Testis (tissue), 3 donors: ENCODE measurements around the gene SLC6A9. TPM values are rescaled to one million over a fixed set of nuclear protein-coding genes. Genes with fewer than 3 reads are reported as not detected.

ENCODE experiments used
- DNase-seq: peaks from one replicate; pipeline ENCODE4 v3.0.0-alpha.2; 2019
- H3K27ac ChIP-seq, 2 donors: fragments of 200-600 bp; sonication (generic); one replicate each; pipeline ENCODE4 v1.5.1; 2019
- H3K27me3 ChIP-seq: fragments of 200-600 bp; sonication (generic); one replicate; pipeline ENCODE4 v1.5.1; 2019
- H3K36me3 ChIP-seq: fragments of 200-600 bp; sonication (generic); one replicate; pipeline ENCODE4 v1.5.1; 2017; ENCODE audit warnings: low read depth; ENCODE audit errors: missing control alignments
- H3K4me1 ChIP-seq: fragments of 200-600 bp; sonication (generic); one replicate; pipeline ENCODE4 v1.5.1; 2019
- H3K4me3 ChIP-seq, 2 donors: fragments of 200-600 bp; sonication (generic); one replicate each; pipeline ENCODE4 v1.5.1; 2017 to 2019
- H3K9me3 ChIP-seq: fragments of 200-600 bp; sonication (generic); one replicate; pipeline ENCODE4 v1.5.1; 2017
- POLR2A ChIP-seq: fragments of 450-650 bp; IDR thresholded peaks from one replicate; pipeline ENCODE4 v1.6.1; 2017; ENCODE audit warnings: antibody characterized with exemption, mild to moderate bottlenecking, moderate library complexity
- WGBS, 2 donors: methylation state at CpG; one replicate each; pipeline ENCODE4 v1.1.5; 2018; 5-methylcytosine and 5-hydroxymethylcytosine counted together
- intact Hi-C: fragments of 100-400 bp; cut with DNase I; formaldehyde crosslinking; loops from one replicate; pipeline ENCODE4 v1.15.1; 2023; ENCODE audit warnings: low total_unique reads
- polyA plus RNA-seq: library from polyadenylated mRNA; stranded (reverse); fragments of 350-450 nt; fragmentation: Illumina TruSeq; extraction: RNeasy Lipid Tissue Mini Kit (QIAGEN cat#74804); gene quantifications from one replicate; pipeline ENCODE4 v1.2.3, GENCODE V29; 2014; ENCODE audit warnings: low read depth, low replicate concordance; ENCODE audit not compliant: insufficient read depth
- total RNA-seq, 2 donors: library from RNA; depleted of rRNA; stranded (reverse); fragments of >200 nt; gene quantifications; one replicate each; pipeline ENCODE4 v1.2.3, GENCODE V29; 2016
- TF ChIP-seq, protein P1 (sequence below), 3 experiments: fragments of 450-650 bp in 2 of 3; fragments of 200-600 bp in 1 of 3; sonication (generic) in 1 of 3; IDR thresholded peaks; one replicate each; pipeline ENCODE4 v1.5.1; 2016 to 2019; ENCODE audit warnings: antibody characterized with exemption in 3 of 3, mild to moderate bottlenecking in 2 of 3, moderate library complexity in 1 of 3

The SLC6A9 gene
- total and polyA plus RNA-seq, 3 donors from 2014 or later, result 1.2 to 2.3 (median 1.7) TPM

DNA sequence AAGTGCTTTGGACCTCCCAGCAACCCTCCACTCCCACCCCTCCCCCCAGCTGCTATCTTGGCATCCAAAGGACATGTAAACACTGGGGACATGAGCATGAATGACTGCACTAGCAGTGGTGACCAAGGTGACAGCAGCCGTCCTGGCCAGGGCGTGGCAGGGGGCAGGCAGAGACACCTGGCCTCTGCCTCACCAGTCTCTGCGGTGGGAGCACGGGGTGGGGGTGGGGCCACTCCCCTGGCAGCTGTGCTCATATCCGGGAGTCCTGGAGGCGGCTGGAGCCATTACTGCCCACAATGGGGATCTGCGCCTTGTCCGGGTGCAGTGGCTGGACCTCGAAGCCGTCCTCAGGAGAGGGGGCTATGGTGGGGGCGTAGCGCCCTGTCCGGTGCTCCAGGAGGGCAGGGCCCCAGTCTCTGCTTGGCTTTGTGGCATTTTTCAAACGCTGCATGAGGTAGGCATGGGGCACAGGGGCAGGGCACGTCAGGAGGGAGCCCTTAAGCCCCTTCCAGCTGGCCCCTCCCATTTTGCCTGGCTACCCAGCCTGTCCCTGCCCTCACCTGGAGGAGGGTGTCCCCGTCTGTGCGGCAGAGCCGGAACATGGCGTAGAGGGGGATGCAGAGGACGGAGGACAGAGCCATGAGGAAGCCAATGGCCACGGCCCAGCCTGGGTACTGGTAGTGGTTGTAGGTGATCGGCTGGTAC is 33.8 kb downstream of the SLC6A9 start:
- Histone ChIP-seq H3K27ac (no peak overlapping the region), H3K4me1 (peaks cover 7% of the 10 kb centered on the region), H3K9me3 (no peaks in the 10 kb centered on the region), H3K4me3 (no peak overlapping the region), H3K27me3 (no peaks in the 10 kb centered on the region), H3K36me3 (no peaks in the 10 kb centered on the region)
- TF ChIP-seq POLR2A, result no peak
- TF ChIP-seq, protein P1, sequence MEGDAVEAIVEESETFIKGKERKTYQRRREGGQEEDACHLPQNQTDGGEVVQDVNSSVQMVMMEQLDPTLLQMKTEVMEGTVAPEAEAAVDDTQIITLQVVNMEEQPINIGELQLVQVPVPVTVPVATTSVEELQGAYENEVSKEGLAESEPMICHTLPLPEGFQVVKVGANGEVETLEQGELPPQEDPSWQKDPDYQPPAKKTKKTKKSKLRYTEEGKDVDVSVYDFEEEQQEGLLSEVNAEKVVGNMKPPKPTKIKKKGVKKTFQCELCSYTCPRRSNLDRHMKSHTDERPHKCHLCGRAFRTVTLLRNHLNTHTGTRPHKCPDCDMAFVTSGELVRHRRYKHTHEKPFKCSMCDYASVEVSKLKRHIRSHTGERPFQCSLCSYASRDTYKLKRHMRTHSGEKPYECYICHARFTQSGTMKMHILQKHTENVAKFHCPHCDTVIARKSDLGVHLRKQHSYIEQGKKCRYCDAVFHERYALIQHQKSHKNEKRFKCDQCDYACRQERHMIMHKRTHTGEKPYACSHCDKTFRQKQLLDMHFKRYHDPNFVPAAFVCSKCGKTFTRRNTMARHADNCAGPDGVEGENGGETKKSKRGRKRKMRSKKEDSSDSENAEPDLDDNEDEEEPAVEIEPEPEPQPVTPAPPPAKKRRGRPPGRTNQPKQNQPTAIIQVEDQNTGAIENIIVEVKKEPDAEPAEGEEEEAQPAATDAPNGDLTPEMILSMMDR (IDR thresholded peaks at IDR 0.05), result no peak
- WGBS, 2 donors, result 89 to 90% methylated on average over 17 to 18 of the region's 22 CpGs
- DNase-seq, result no peak
- intact Hi-C loops, result no loop called here

DNA sequence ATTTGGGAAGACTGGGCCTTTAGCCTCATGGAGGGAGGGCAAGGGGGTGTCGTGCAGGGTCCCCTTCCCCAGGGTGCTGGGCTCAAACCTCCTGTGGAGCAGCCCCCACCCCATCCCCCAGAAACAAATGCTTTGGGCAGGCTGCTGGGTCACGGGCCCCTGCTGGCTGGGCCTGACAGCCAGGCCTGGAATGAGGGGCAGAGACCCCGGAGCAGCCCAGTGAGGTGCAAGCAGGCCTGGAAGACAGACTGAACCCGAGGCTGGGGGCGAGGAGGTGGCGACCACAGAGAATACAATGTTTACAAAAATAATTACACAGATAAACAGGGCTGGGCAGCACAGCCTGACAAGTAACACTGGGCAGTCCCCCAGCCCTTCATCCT is 34.5 kb downstream of the SLC6A9 start:
- Histone ChIP-seq H3K4me1 (peaks cover 13% of the 10 kb centered on the region), H3K9me3 (no peaks in the 10 kb centered on the region), H3K27me3 (no peaks in the 10 kb centered on the region), H3K27ac (no peak overlapping the region), H3K36me3 (no peaks in the 10 kb centered on the region), H3K4me3 (no peak overlapping the region)
- TF ChIP-seq, protein P1 (IDR thresholded peaks at IDR 0.05), result no peak
- no peak for TF ChIP-seq POLR2A
- intact Hi-C loops, result no loop called here
- no peak for DNase-seq
- 67 to 69% methylated on average over 6 of the region's 6 CpGs for WGBS, 2 donors

DNA sequence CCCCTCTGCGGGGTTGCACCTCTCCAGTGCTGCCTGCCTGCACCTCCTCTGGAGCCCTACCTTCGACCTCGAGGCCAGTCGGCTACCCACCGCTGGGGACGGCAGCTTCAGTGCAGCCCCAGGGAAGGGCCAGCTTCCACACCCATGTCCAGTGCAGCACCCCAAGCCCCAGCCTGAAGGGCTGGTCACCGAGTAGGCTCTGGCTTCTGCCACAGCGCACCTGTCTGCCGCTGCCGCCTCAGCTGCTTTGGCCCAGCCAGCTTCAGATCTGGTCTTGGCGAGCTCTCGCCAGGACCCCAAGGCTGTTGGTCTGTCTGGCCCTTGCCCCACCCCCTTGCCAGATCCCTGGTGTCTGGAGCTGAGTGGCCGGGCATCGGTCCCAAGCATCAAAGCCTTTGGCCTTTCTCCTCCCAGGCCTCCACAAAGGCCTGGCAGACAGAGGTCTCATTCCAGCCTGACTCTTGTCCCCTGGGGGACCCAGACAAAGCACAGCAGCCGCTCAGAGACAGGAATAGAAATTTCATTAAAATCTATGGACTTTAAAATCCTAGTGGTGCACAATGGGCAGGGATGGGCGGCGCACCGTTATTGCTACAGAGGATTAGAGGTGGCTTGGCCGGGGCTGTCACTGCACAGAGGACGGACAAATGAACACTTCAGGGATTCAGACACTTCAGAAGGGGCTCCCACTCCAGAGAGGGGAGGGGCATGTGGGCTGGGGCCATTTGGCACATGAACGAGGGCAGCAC is 35.1 kb downstream of the SLC6A9 start:
- Histone ChIP-seq H3K9me3 (no peaks in the 10 kb centered on the region), H3K4me1 (peaks cover 13% of the 10 kb centered on the region), H3K36me3 (no peaks in the 10 kb centered on the region), H3K27me3 (no peaks in the 10 kb centered on the region), H3K27ac (no peak overlapping the region), H3K4me3 (no peak overlapping the region)
- no peak for DNase-seq
- TF ChIP-seq, protein P1 (IDR thresholded peaks at IDR 0.05), result no peak
- TF ChIP-seq POLR2A, result no peak
- 87 to 90% methylated on average over 13 to 21 of the region's 21 CpGs for WGBS, 2 donors
- intact Hi-C loops, result no loop called here

DNA sequence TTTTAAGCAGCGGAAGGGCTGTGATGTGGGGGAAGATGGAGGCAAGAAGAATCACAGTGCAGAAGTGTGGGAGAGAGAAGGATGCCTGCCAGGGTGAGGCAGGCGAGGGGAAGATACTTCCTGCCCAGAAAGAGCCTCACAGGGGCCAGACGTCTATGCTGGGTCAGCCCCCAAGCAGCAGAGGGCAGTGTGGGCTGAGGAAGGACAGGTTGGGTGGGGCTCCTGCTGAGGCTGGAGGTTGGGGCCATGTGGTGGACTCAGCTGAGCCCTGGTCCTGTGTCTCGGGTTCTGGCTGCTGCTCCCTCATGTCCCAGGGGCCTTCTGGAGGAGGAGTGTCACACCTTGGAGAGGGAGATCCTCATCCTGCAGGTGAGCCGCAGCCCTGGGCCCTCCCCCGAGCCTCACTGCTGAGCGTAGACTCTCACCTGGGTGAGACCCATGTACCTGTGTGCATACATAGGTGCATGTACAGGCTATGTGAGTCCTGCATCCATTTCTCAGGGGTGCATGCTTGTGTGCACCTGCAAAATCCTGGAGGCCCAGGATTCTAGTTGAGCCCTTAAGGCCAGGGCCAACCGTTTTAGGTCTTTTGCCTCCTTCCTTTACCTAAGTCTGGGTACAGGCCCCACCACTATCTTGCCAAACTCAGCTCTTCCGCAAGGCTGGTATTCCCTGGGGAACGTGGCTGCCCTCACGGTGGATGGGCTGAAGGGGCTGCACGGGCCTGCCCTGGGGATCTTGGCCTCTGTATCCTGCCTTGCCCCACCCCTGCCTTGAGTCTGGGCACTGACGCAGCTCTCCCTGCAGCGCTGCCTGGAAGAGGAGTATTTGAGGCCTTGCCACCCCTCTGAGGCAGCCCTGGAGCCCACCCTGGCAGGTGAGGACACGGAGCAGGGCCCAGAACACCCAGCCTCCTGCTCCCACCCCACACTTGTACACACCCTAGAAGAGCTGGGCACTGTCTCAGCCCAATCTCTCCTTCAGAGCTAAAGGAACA is 36.2 kb downstream of the SLC6A9 start:
- no peak for DNase-seq
- intact Hi-C loops, result no loop called here
- 71 to 85% methylated on average over 8 to 15 of the region's 15 CpGs for WGBS, 2 donors

More for the DNA sequence above, 36.2 kb downstream of the SLC6A9 start:
- Histone ChIP-seq H3K4me3 (no peak overlapping the region), H3K36me3 (no peaks in the 10 kb centered on the region), H3K4me1 (peaks cover 18% of the 10 kb centered on the region), H3K27ac (no peak overlapping the region), H3K27me3 (no peaks in the 10 kb centered on the region), H3K9me3 (no peaks in the 10 kb centered on the region)
- TF ChIP-seq, protein P1 (IDR thresholded peaks at IDR 0.05), result peak in 1 of 3 experiments; percentile 9
- no peak for TF ChIP-seq POLR2A
